HG03064 (cell line): Measurements from ENCODE around the gene MAGI1.

Source experiments
- ATAC-seq: cut with Tn5 transposase; IDR thresholded peaks from one replicate; pipeline ENCODE4 v1.9.1; 2021; ENCODE audit warnings: low read depth; ENCODE audit not compliant: unreplicated experiment

Gene MAGI1

GRCh38 chr3:65413891-65414290 lies 624.8 kb downstream of the MAGI1 start:
- no peak for ATAC-seq

- ATAC-seq: no peak
Observed at GRCh38 chr3:65412588-65412987, 626.1 kb downstream of the MAGI1 start.

- ATAC-seq: no peak
Observed at GRCh38 chr3:65411367-65411766, 627.4 kb downstream of the MAGI1 start.

GRCh38 chr3:65409176-65409569 lies 629.5 kb downstream of the MAGI1 start:
- ATAC-seq: no peak

- ATAC-seq: no peak
Observed at GRCh38 chr3:65408531-65409175, 630.1 kb downstream of the MAGI1 start.

- ATAC-seq: no peak
Observed at GRCh38 chr3:65406470-65406869, 632.2 kb downstream of the MAGI1 start.

GRCh38 chr3:65402597-65402996 lies 636.1 kb downstream of the MAGI1 start:
- ATAC-seq: no peak

GRCh38 chr3:65401359-65402305 lies 637.1 kb downstream of the MAGI1 start:
- no peak for ATAC-seq

GRCh38 chr3:65400899-65401298 lies 637.8 kb downstream of the MAGI1 start:
- no peak for ATAC-seq

GRCh38 chr3:65398953-65399352 lies 639.8 kb downstream of the MAGI1 start:
- ATAC-seq: no peak

- no peak for ATAC-seq
Observed at GRCh38 chr3:65396078-65396477, 642.6 kb downstream of the MAGI1 start.

- ATAC-seq: no peak
Observed at GRCh38 chr3:65391068-65391467, 647.6 kb downstream of the MAGI1 start.

GRCh38 chr3:65385805-65386204 lies 652.9 kb downstream of the MAGI1 start:
- no peak for ATAC-seq

- ATAC-seq: no peak
Observed at GRCh38 chr3:65381496-65382010, 657.2 kb downstream of the MAGI1 start.

GRCh38 chr3:65379223-65379622 lies 659.5 kb downstream of the MAGI1 start:
- no peak for ATAC-seq

- no peak for ATAC-seq
Observed at GRCh38 chr3:65377637-65378036, 661.1 kb downstream of the MAGI1 start.

GRCh38 chr3:65376426-65376825 lies 662.3 kb downstream of the MAGI1 start:
- ATAC-seq: no peak

- no peak for ATAC-seq
Observed at GRCh38 chr3:65371053-65371452, 667.7 kb downstream of the MAGI1 start.

GRCh38 chr3:65368866-65369265 lies 669.9 kb downstream of the MAGI1 start:
- ATAC-seq: no peak

GRCh38 chr3:65362688-65363087 lies 676.0 kb downstream of the MAGI1 start:
- ATAC-seq: no peak

- no peak for ATAC-seq
Observed at GRCh38 chr3:65361448-65361847, 677.3 kb downstream of the MAGI1 start.
